Gastroesophageal sphincter (tissue), 4 donors: ENCODE data around the gene KLF7. TPM values are rescaled to one million over a fixed set of nuclear protein-coding genes. Genes with fewer than 3 reads are reported as not detected.

Experiments
- ATAC-seq: fragments of 150-250 bp; one replicate; pipeline ENCODE4 v1.9.1; 2016; ENCODE audit warnings: mild to moderate bottlenecking, moderate library complexity
- H3K27ac ChIP-seq, 4 donors: fragments of 200-600 bp; sonication (generic) in 3 of 4; 1 replicate in 3 of 4; 2 replicates in 1 of 4; pipeline ENCODE4 v1.5.1; 2016 to 2019
- H3K27me3 ChIP-seq: fragments of 200-600 bp; sonication (generic); one replicate; pipeline ENCODE4 v1.5.1; 2019
- H3K36me3 ChIP-seq, 2 donors: fragments of 200-600 bp; sonication (generic); one replicate each; pipeline ENCODE4 v1.5.1; 2019; ENCODE audit warnings: control low read depth in 1 of 2
- H3K4me1 ChIP-seq, 3 donors: fragments of 200-600 bp; sonication (generic); 1 replicate in 2 of 3; 2 replicates in 1 of 3; pipeline ENCODE4 v1.5.1; 2016 to 2019; ENCODE audit warnings: control low read depth in 2 of 3
- H3K4me3 ChIP-seq, 2 donors: fragments of 200-600 bp; sonication (generic); one replicate each; pipeline ENCODE4 v1.5.1; 2019; ENCODE audit warnings: mild to moderate bottlenecking in 1 of 2, moderate library complexity in 1 of 2
- H3K9me3 ChIP-seq, 3 donors: fragments of 200-600 bp; sonication (generic); one replicate each; pipeline ENCODE4 v1.5.1; 2017 to 2019; ENCODE audit warnings: control low read depth in 2 of 3
- EP300 ChIP-seq: sonication (generic); formaldehyde crosslinking; IDR thresholded peaks from one replicate; pipeline ENCODE4 v1.6.1; 2017; ENCODE audit warnings: antibody characterized with exemption, mild to moderate bottlenecking
- POLR2A ChIP-seq, 2 donors: fragments of 450-650 bp; IDR thresholded peaks; one replicate each; pipeline ENCODE4 v1.6.1; 2017; ENCODE audit warnings: antibody characterized with exemption in 2 of 2, mild to moderate bottlenecking in 2 of 2, moderate library complexity in 1 of 2
- POLR2AphosphoS5 ChIP-seq: sonication (generic); formaldehyde crosslinking; IDR thresholded peaks from one replicate; pipeline ENCODE4 v1.6.1; 2017; ENCODE audit warnings: antibody characterized with exemption
- WGBS, 2 donors: methylation state at CpG; one replicate each; pipeline ENCODE4 v1.1.5; 2018; ENCODE audit warnings: low coverage in 1 of 2; 5-methylcytosine and 5-hydroxymethylcytosine counted together
- small RNA-seq, 4 donors: library from RNA; depleted of rRNA; stranded (forward); fragments of <200 nt; gene quantifications; one replicate each; pipeline ENCODE3, GENCODE V24; 2016
- total RNA-seq, 4 donors: library from RNA; depleted of rRNA; stranded (reverse); fragments of >200 nt; gene quantifications; one replicate each; pipeline ENCODE4 v1.1.0, GENCODE V29; 2016
- TF ChIP-seq, protein P1 (sequence below), 4 experiments: fragments of 200-600 bp in 2 of 4; fragments of 450-650 bp in 2 of 4; sonication (generic) in 1 of 4; IDR thresholded peaks; one replicate each; pipeline ENCODE4 v1.5.1; 2017 to 2019; ENCODE audit warnings: antibody characterized with exemption in 4 of 4, mild to moderate bottlenecking in 2 of 4, moderate library complexity in 2 of 4

The KLF7 gene
- total RNA-seq, 4 donors from 2014 or later = 30.7 to 59.3 (median 42.1) TPM

DNA sequence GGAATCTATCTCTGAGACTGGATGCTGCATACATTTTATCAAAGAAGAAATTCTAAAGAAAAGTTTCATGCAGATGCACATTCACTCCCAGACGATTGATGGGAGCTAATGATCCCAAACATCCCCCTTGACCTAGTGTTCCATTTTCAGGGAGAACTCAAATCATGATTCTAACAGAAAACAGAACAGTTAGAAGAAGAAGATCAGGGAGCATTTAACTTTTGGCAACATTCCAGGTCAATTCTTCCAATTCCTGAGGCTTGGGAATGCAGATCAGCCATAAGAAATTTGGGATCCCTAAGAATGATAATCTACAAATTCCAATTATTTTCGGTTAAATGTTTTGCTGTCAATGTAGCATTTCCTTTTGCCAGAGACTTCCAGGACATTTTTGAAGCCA lies 129.9 kb downstream of the KLF7 start:
- WGBS, 2 donors = 55 to 60% methylated on average over 2 of the region's 2 CpGs
- no peak for ATAC-seq

DNA sequence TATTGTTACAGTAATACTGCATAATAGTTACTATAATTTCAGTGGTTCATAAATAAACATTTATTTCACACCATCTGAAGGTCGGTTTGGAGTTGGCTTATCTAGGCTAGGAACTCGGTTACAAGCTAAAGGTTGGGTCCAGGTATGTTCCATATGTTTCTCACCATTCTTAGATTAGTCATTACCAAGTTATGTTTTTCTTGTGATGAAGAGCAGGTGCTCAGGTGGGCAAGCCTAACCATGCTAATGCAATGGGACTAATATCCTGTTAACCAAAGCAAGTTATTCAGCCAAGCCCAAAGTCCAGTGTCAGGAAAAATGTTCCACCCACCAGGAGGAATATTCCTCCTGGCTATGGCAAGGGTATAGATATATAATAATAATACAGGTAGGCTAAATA lies 133.3 kb downstream of the KLF7 start:
- TF ChIP-seq EP300 (no peak), POLR2A (IDR thresholded peaks at IDR 0.05) (no peak), POLR2AphosphoS5 (no peak)
- TF ChIP-seq, protein P1, sequence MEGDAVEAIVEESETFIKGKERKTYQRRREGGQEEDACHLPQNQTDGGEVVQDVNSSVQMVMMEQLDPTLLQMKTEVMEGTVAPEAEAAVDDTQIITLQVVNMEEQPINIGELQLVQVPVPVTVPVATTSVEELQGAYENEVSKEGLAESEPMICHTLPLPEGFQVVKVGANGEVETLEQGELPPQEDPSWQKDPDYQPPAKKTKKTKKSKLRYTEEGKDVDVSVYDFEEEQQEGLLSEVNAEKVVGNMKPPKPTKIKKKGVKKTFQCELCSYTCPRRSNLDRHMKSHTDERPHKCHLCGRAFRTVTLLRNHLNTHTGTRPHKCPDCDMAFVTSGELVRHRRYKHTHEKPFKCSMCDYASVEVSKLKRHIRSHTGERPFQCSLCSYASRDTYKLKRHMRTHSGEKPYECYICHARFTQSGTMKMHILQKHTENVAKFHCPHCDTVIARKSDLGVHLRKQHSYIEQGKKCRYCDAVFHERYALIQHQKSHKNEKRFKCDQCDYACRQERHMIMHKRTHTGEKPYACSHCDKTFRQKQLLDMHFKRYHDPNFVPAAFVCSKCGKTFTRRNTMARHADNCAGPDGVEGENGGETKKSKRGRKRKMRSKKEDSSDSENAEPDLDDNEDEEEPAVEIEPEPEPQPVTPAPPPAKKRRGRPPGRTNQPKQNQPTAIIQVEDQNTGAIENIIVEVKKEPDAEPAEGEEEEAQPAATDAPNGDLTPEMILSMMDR (IDR thresholded peaks at IDR 0.05) = no peak
- H3K27ac ChIP-seq = no peak overlapping the region
- H3K4me3 ChIP-seq = no peak overlapping the region
- H3K4me1 ChIP-seq = no peaks in the 10 kb centered on the region
- peaks cover 0 to 10% (median 0%) of the 10 kb centered on the region in 3 donors for H3K9me3 ChIP-seq
- ATAC-seq = no peak
- no peaks in the 10 kb centered on the region for H3K27me3 ChIP-seq
- 83 to 88% methylated on average over 2 of the region's 2 CpGs for WGBS, 2 donors
- no peaks in the 10 kb centered on the region for H3K36me3 ChIP-seq

More for the DNA sequence above, 129.9 kb downstream of the KLF7 start:
- Histone ChIP-seq H3K36me3 (no peaks in the 10 kb centered on the region), H3K4me3 (no peak overlapping the region), H3K27me3 (no peaks in the 10 kb centered on the region), H3K9me3 (peaks cover 0 to 10% (median 0%) of the 10 kb centered on the region in 3 donors), H3K27ac (no peak overlapping the region), H3K4me1 (peaks cover 0 to 4% (median 2%) of the 10 kb centered on the region in 3 donors)
- TF ChIP-seq POLR2AphosphoS5 (no peak), EP300 (no peak), POLR2A (IDR thresholded peaks at IDR 0.05) (no peak)
- TF ChIP-seq, protein P1 (IDR thresholded peaks at IDR 0.05) = no peak

Small RNA genes lying within 50 kb of the gene (small RNA-seq; reads per million reads assigned to genes)
- gene MIR2355 (0 to 1.1 (median 0.87) reads per million in 4 donors), gene MIR7845 (0 to 0.18 (median 0.06) reads per million in 4 donors)

Other genes starting within 250 kb of the KLF7 start
- 1 to 10 TPM in 3 of 4 donors, under 1 TPM in 1; 0.27 to 2.0 (median 1.9) TPM for gene CPO, start 226.4 kb downstream of the KLF7 start, total RNA-seq